SK-N-SH (cell line): Measurements from ENCODE around the gene DCHS2. TPM values are rescaled to one million over a fixed set of nuclear protein-coding genes. Genes with fewer than 3 reads are reported as not detected.

Experiments used
- CTCF ChIA-PET: fragments of 300-600, 350-600 bp; formaldehyde crosslinking; extraction: SDS; loops from one replicate; lab custom pipeline; 2021; lab: Yijun Ruan, JAX
- POLR2A ChIA-PET: fragments of 350-600 bp; sonication (Branson Sonifier 250); formaldehyde crosslinking; extraction: SDS; loops from one replicate; lab custom pipeline; 2020; ENCODE audit warnings: antibody characterized with exemption, inconsistent platforms; lab: Yijun Ruan, JAX
- DNase-seq: peaks from one replicate; pipeline ENCODE4 v3.0.0; 2012
- H2AFZ ChIP-seq: fragments of 200-600 bp; sonication (generic); 2 replicates; pipeline ENCODE4 v1.8.1; 2016; ENCODE audit warnings: antibody characterized with exemption, mild to moderate bottlenecking, low read depth
- H3F3A ChIP-seq: fragments of 200-600 bp; sonication (generic); replicated peaks from 2 replicates; pipeline ENCODE3; 2016; ENCODE audit warnings: antibody characterized with exemption, mild to moderate bottlenecking; ENCODE audit not compliant: insufficient read depth
- H3K27ac ChIP-seq, 2 experiments: fragments of 200-500 bp in 1 of 2; fragments of 200-600 bp in 1 of 2; sonication (Bioruptor generic) in 1 of 2; sonication (generic), shearing (Covaris generic) in 1 of 2; 2 replicates each; pipeline versions ENCODE4 v1.5.1 to v1.6.1; 2014 to 2016; ENCODE audit warnings: low read depth in 2 of 2, inconsistent platforms in 1 of 2, low read length in 1 of 2, mild to moderate bottlenecking in 1 of 2, mixed read lengths in 1 of 2
- H3K27me3 ChIP-seq: fragments of 200-600 bp; sonication (generic), shearing (Covaris generic); 2 replicates; pipeline ENCODE4 v1.6.1; 2016; ENCODE audit warnings: mixed run types; ENCODE audit not compliant: insufficient read depth
- H3K36me3 ChIP-seq, 2 experiments: fragments of 200-500 bp in 1 of 2; fragments of 200-600 bp in 1 of 2; sonication (Bioruptor generic) in 1 of 2; sonication (generic) in 1 of 2; replicated peaks in 1 of 2; 2 replicates each; pipeline versions ENCODE3 to v1.5.1; 2014 to 2016; ENCODE audit warnings: low read length in 1 of 2, mild to moderate bottlenecking in 1 of 2; ENCODE audit not compliant: insufficient read depth in 2 of 2, control insufficient read depth in 1 of 2
- H3K4me1 ChIP-seq, 2 experiments: fragments of 200-500 bp in 1 of 2; fragments of 200-600 bp in 1 of 2; sonication (Bioruptor generic) in 1 of 2; sonication (generic), shearing (Covaris generic) in 1 of 2; 2 replicates each; pipeline versions ENCODE4 v1.5.1 to v1.6.1; 2014 to 2016; ENCODE audit warnings: low read depth in 1 of 2, low read length in 1 of 2, mixed run types in 1 of 2; ENCODE audit not compliant: insufficient read depth in 2 of 2, control insufficient read depth in 1 of 2
- H3K4me2 ChIP-seq: fragments of 200-600 bp; sonication (generic), shearing (Covaris generic); 2 replicates; pipeline ENCODE4 v1.6.1; 2017; ENCODE audit warnings: mixed run types
- H3K4me3 ChIP-seq, 2 experiments: fragments of 200-500 bp in 1 of 2; fragments of 200-600 bp in 1 of 2; sonication (Bioruptor generic) in 1 of 2; sonication (generic), shearing (Covaris generic) in 1 of 2; 2 replicates each; pipeline versions ENCODE4 v1.5.1 to v1.8.1; 2014 to 2016; ENCODE audit warnings: low read depth in 2 of 2, inconsistent platforms in 1 of 2, low read length in 1 of 2, mild to moderate bottlenecking in 1 of 2, mixed read lengths in 1 of 2, moderate library complexity in 1 of 2
- H3K79me2 ChIP-seq: fragments of 200-600 bp; sonication (generic); 2 replicates; pipeline ENCODE4 v1.8.1; 2017; ENCODE audit warnings: mild to moderate bottlenecking; ENCODE audit not compliant: insufficient read depth
- H3K9ac ChIP-seq: fragments of 200-600 bp; sonication (generic); 2 replicates; pipeline ENCODE4 v1.6.1; 2017; ENCODE audit warnings: mixed run types
- H3K9me2 ChIP-seq: fragments of 200-600 bp; sonication (generic); 2 replicates; pipeline ENCODE4 v1.6.1; 2017; ENCODE audit warnings: mixed run types
- H3K9me3 ChIP-seq: fragments of 200-600 bp; sonication (generic); 2 replicates; pipeline ENCODE4 v1.6.1; 2017; ENCODE audit warnings: mixed run types, mild to moderate bottlenecking, moderate library complexity
- H4K20me1 ChIP-seq: fragments of 200-600 bp; sonication (generic); 2 replicates; pipeline ENCODE4 v1.6.1; 2017; ENCODE audit warnings: mild to moderate bottlenecking, mixed run types; ENCODE audit not compliant: insufficient read depth
- CHD2 ChIP-seq: fragments of 150-350 bp; IDR thresholded peaks from 2 replicates; pipeline ENCODE4 v1.6.1; 2018; ENCODE audit warnings: low read length; ENCODE audit not compliant: partially characterized antibody
- EP300 ChIP-seq, 2 experiments: IDR thresholded peaks; 2 replicates each; pipeline versions ENCODE4 v1.4.0 to v1.6.1; 2012; ENCODE audit warnings: borderline replicate concordance in 1 of 2, low read depth in 1 of 2, low read length in 1 of 2
- EZH2phosphoT487 ChIP-seq: fragments of 200-600 bp; sonication (generic); IDR thresholded peaks from 2 replicates; pipeline ENCODE4 v1.6.1; 2017; ENCODE audit warnings: low read depth, mixed run types, mild to moderate bottlenecking, antibody characterized with exemption, moderate library complexity, borderline replicate concordance
- FOSL2 ChIP-seq: IDR thresholded peaks from 2 replicates; pipeline ENCODE4 v1.4.0; 2012; ENCODE audit warnings: low read depth, mild to moderate bottlenecking, moderate library complexity, borderline replicate concordance
- FOXJ3 ChIP-seq: sonication (generic); formaldehyde crosslinking; IDR thresholded peaks from 2 replicates; pipeline ENCODE4 v1.5.1; 2020; ENCODE audit warnings: mild to moderate bottlenecking, missing genetic modification reagents
- GATA2 ChIP-seq: sonication (generic); formaldehyde crosslinking; IDR thresholded peaks from 2 replicates; pipeline ENCODE4 v1.5.0; 2020; ENCODE audit warnings: mild to moderate bottlenecking, missing genetic modification reagents
- JUND ChIP-seq: IDR thresholded peaks from 2 replicates; pipeline ENCODE4 v1.4.0; 2012
- MXI1 ChIP-seq: IDR thresholded peaks from 2 replicates; pipeline ENCODE4 v1.6.1; 2012; ENCODE audit warnings: mild to moderate bottlenecking, low read depth, low read length, improper control_type of control experiment
- NFIC ChIP-seq: IDR thresholded peaks from 2 replicates; pipeline ENCODE4 v1.4.0; 2012; ENCODE audit warnings: borderline replicate concordance
- TAF1 ChIP-seq: IDR thresholded peaks from 2 replicates; pipeline ENCODE4 v1.6.1; 2012; ENCODE audit warnings: low read depth, mild to moderate bottlenecking, low read length, moderate library complexity, borderline replicate concordance
- TCF12 ChIP-seq: IDR thresholded peaks from 2 replicates; pipeline ENCODE4 v1.4.0; 2012
- TEAD4 ChIP-seq: IDR thresholded peaks from 2 replicates; pipeline ENCODE4 v1.4.0; 2012; ENCODE audit warnings: mild to moderate bottlenecking, borderline replicate concordance; ENCODE audit not compliant: insufficient read depth
- YY1 ChIP-seq: IDR thresholded peaks from 2 replicates; pipeline ENCODE4 v1.4.0; 2012; ENCODE audit warnings: low read depth, mild to moderate bottlenecking
- WGBS: methylation state at CpG from one replicate; pipeline ENCODE4 v1.1.6; 2017; ENCODE audit warnings: low lambda C conversion rate; 5-methylcytosine and 5-hydroxymethylcytosine counted together
- polyA plus RNA-seq, 3 experiments: library from polyadenylated mRNA; depleted of rRNA; stranded (reverse); fragments of >200 nt; gene quantifications; 2 replicates each; pipeline ENCODE4 v1.2.3, GENCODE V29; 2012
- TF ChIP-seq, protein P1 (sequence below): fragments of 200-600 bp; sonication (generic); IDR thresholded peaks from 2 replicates; pipeline ENCODE4 v1.6.1; 2017; ENCODE audit warnings: antibody characterized with exemption, mild to moderate bottlenecking, moderate library complexity
- TF ChIP-seq, protein P2 (sequence below): IDR thresholded peaks from 2 replicates; pipeline ENCODE4 v1.4.0; 2012; ENCODE audit warnings: low read depth, borderline replicate concordance
- TF ChIP-seq, protein P3 (sequence below): fragments of 150-350 bp; IDR thresholded peaks from 2 replicates; pipeline ENCODE4 v1.6.1; 2016; ENCODE audit warnings: mild to moderate bottlenecking, low read depth, low read length
- TF ChIP-seq, protein P4 (sequence below): fragments of 150-350 bp; IDR thresholded peaks from 2 replicates; pipeline ENCODE4 v1.6.1; 2017; ENCODE audit warnings: antibody characterized with exemption, low read length, low read depth, borderline replicate concordance
- TF ChIP-seq, protein P5 (sequence below): IDR thresholded peaks from 2 replicates; pipeline ENCODE4 v1.4.0; 2012; ENCODE audit warnings: low read depth, borderline replicate concordance

Gene DCHS2
- polyA plus RNA-seq, 1 of the 3 experiments (the other 2 are of a cell fraction), result not detected

DNA sequence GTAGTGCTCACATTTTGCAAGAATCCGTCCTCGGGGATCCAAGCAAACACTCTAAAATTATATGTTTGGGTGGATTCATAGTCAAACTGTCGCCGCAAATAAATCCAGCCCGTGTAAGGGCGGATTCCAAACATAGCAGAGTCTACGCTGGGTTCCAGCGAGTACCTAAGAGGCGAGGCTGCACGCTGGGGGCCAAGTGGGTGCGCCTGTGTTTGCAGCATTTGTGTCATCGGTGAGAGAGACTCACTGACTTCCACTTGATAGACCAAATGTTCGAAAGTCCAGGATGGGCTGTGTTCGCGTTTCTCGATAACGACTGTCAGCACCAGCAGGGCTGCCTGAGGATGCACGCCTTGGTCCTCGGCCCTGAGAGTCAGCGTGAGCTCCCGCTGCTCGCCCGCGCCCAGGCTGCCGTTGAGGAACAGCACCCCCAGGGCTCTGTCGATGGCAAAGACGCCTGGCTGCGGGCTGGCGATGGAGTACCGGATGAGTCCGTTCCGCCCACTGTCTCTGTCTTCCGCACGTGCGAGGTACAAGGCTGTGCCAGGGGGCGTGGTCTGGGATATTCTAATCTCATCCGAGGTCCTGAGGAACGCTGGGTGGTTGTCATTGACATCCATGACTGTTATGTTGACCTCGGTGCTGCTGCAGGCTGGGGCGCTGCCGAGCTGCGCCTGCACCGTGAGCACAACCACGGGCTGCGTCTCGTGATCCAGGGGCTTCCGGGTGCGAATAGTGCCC is 158.7 kb downstream of the DCHS2 start:
- TF ChIP-seq EP300 (IDR thresholded peaks at IDR 0.05; ENCODE audit: borderline replicate concordance in 1 of 2, low read depth in 1 of 2, low read length in 1 of 2) (no peak), MXI1 (no peak), NFIC (no peak), TAF1 (no peak), FOSL2 (no peak), CHD2 (no peak)
- TF ChIP-seq, protein P1, sequence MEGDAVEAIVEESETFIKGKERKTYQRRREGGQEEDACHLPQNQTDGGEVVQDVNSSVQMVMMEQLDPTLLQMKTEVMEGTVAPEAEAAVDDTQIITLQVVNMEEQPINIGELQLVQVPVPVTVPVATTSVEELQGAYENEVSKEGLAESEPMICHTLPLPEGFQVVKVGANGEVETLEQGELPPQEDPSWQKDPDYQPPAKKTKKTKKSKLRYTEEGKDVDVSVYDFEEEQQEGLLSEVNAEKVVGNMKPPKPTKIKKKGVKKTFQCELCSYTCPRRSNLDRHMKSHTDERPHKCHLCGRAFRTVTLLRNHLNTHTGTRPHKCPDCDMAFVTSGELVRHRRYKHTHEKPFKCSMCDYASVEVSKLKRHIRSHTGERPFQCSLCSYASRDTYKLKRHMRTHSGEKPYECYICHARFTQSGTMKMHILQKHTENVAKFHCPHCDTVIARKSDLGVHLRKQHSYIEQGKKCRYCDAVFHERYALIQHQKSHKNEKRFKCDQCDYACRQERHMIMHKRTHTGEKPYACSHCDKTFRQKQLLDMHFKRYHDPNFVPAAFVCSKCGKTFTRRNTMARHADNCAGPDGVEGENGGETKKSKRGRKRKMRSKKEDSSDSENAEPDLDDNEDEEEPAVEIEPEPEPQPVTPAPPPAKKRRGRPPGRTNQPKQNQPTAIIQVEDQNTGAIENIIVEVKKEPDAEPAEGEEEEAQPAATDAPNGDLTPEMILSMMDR, result no peak
- TF ChIP-seq, protein P2, sequence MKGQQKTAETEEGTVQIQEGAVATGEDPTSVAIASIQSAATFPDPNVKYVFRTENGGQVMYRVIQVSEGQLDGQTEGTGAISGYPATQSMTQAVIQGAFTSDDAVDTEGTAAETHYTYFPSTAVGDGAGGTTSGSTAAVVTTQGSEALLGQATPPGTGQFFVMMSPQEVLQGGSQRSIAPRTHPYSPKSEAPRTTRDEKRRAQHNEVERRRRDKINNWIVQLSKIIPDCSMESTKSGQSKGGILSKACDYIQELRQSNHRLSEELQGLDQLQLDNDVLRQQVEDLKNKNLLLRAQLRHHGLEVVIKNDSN, result no peak
- Histone ChIP-seq H3K4me1 (peaks cover 0 to 4% of the 10 kb centered on the region in 2 experiments; a peak in 1 of 4 replicates), H3K4me3 (peak overlapping the region in 1 of 2 experiments; percentile 10; a peak in 2 of 4 replicates), H3K9me2 (no peaks in the 10 kb centered on the region), H3K4me2 (peak overlapping the region; percentile 57), H2AFZ (no peak overlapping the region), H3K27me3 (peaks cover 18% of the 10 kb centered on the region; the same call in 1 of the 2 replicates), H3K27ac (no peak overlapping the region), H3K9me3 (no peaks in the 10 kb centered on the region), H3K36me3 (no peaks in the 10 kb centered on the region), H3K9ac (no peak overlapping the region), H3K79me2 (no peaks in the 10 kb centered on the region), H3F3A (no peaks in the 10 kb centered on the region), H4K20me1 (no peaks in the 10 kb centered on the region)
- ChIA-PET CTCF (no interaction called here), POLR2A (no interaction called here)
- whole genome bisulfite sequencing, result 8% methylated on average over 16 of the region's 48 CpGs
- DNase-seq, result peak; percentile 43

DNA sequence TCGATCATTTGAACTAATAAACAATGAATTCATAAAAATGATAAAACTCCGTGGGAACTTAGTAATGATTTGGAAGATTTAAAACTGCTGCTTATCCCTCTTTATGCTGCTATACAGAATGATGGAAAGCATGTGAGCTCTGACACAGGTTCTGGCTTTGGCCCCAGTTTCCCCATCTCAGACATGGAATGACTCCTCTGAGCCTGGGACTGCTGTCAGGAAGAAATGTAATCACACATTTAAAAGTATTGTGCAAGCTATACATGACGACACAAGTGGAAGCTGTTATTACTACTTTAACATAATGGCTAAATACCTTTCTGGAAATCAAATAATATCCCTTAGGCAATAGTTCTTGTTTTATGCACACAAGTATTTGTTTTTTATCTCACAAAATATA is 161.7 kb downstream of the DCHS2 start:
- WGBS, result 4% methylated on average over 3 of the region's 3 CpGs
- Histone ChIP-seq H3K27me3 (peaks cover 12% of the 10 kb centered on the region; the same call in 1 of the 2 replicates), H3K36me3 (no peaks in the 10 kb centered on the region), H3K4me2 (no peak overlapping the region), H3F3A (no peaks in the 10 kb centered on the region), H3K79me2 (no peaks in the 10 kb centered on the region), H4K20me1 (no peaks in the 10 kb centered on the region), H2AFZ (no peak overlapping the region), H3K9me2 (no peaks in the 10 kb centered on the region), H3K4me1 (peaks cover 0 to 4% of the 10 kb centered on the region in 2 experiments; a peak in 1 of 4 replicates), H3K9ac (no peak overlapping the region), H3K9me3 (no peaks in the 10 kb centered on the region), H3K27ac (no peak overlapping the region), H3K4me3 (no peak overlapping the region)
- CTCF ChIA-PET, result interaction anchor here (0.9 to 1.3 kb wide), 5 partner anchors 13 to 176 kb away, joined by 3 to 4 read pairs (median 3); no protein-coding TSS in a partner anchor
- DNase-seq, result no peak
- POLR2A ChIA-PET, result no interaction called here
- TF ChIP-seq, protein P3, sequence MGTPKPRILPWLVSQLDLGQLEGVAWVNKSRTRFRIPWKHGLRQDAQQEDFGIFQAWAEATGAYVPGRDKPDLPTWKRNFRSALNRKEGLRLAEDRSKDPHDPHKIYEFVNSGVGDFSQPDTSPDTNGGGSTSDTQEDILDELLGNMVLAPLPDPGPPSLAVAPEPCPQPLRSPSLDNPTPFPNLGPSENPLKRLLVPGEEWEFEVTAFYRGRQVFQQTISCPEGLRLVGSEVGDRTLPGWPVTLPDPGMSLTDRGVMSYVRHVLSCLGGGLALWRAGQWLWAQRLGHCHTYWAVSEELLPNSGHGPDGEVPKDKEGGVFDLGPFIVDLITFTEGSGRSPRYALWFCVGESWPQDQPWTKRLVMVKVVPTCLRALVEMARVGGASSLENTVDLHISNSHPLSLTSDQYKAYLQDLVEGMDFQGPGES, result no peak
- no peak for TF ChIP-seq CHD2
- no peak for TF ChIP-seq FOXJ3 (CRISPR knock-in tag)
- TF ChIP-seq TEAD4, result no peak
- TF ChIP-seq JUND, result no peak
- TF ChIP-seq EZH2phosphoT487, result no peak
- TF ChIP-seq MXI1, result no peak
- TF ChIP-seq, protein P4, sequence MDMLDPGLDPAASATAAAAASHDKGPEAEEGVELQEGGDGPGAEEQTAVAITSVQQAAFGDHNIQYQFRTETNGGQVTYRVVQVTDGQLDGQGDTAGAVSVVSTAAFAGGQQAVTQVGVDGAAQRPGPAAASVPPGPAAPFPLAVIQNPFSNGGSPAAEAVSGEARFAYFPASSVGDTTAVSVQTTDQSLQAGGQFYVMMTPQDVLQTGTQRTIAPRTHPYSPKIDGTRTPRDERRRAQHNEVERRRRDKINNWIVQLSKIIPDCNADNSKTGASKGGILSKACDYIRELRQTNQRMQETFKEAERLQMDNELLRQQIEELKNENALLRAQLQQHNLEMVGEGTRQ, result no peak
- no peak for TF ChIP-seq TCF12
- TF ChIP-seq, protein P5, sequence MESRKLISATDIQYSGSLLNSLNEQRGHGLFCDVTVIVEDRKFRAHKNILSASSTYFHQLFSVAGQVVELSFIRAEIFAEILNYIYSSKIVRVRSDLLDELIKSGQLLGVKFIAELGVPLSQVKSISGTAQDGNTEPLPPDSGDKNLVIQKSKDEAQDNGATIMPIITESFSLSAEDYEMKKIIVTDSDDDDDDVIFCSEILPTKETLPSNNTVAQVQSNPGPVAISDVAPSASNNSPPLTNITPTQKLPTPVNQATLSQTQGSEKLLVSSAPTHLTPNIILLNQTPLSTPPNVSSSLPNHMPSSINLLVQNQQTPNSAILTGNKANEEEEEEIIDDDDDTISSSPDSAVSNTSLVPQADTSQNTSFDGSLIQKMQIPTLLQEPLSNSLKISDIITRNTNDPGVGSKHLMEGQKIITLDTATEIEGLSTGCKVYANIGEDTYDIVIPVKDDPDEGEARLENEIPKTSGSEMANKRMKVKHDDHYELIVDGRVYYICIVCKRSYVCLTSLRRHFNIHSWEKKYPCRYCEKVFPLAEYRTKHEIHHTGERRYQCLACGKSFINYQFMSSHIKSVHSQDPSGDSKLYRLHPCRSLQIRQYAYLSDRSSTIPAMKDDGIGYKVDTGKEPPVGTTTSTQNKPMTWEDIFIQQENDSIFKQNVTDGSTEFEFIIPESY, result no peak
- TF ChIP-seq YY1, result no peak
- TF ChIP-seq, protein P2, result no peak
- no peak for TF ChIP-seq GATA2 (CRISPR knock-in tag)
